ENCODE data around the gene MEP1A. TPM values are rescaled to one million over a fixed set of nuclear protein-coding genes. Genes with fewer than 3 reads are reported as not detected.
A peak's percentile ranks its signal among the peaks of the same experiment; 100 is the strongest.

MEP1A gene
- total and polyA plus RNA-seq, 2 of the 13 experiments (the other 11 are each of a cell fraction or from before 2014, with no cell fraction given) = 0.24 to 0.83 TPM

DNA sequence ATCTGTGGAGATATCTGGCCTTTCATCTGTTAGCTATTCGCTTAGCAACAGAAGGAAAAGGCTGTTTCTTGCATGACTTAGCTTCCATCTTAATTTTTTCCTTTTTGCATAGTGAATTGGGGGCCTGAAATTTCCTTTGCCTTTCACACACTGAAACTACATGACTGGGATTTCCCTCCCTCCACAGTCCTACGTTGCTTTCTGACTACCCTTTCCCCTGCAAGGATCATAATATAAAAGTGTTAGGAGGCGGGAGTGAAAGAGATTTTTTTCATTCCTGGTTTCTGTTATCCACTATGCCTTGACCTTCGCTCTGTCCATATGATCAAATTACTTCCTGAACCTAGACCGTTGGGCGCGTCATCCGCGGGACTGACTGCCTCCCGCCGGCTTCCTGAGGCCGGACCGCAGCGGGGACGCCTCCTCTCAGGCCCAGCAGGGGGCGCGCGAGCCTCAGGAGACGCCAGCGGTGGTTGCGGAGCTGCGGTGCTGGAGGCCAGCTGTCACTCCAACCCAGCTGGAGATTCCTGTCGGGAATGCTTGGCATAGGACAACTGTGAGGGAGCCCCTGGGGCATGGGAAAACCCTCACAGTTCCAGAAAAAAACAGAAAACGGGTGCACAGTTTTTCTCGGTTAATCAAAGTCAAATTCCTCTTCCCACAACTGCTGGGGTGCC lies 55.6 kb downstream of the MEP1A start (continued):
- no peak for TF ChIP-seq JUNB (CRISPR knock-in tag; IDR thresholded peaks at IDR 0.05; ENCODE audit: borderline replicate concordance)
- no peak for TF ChIP-seq SSRP1 (CRISPR knock-in tag; IDR thresholded peaks at IDR 0.05)
- TF ChIP-seq, protein P1, sequence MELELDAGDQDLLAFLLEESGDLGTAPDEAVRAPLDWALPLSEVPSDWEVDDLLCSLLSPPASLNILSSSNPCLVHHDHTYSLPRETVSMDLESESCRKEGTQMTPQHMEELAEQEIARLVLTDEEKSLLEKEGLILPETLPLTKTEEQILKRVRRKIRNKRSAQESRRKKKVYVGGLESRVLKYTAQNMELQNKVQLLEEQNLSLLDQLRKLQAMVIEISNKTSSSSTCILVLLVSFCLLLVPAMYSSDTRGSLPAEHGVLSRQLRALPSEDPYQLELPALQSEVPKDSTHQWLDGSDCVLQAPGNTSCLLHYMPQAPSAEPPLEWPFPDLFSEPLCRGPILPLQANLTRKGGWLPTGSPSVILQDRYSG (CRISPR knock-in tag; IDR thresholded peaks at IDR 0.05) = no peak
- no peak for TF ChIP-seq MED8 (CRISPR knock-in tag; IDR thresholded peaks at IDR 0.05; ENCODE audit: insufficient replicate concordance)
- no peak for TF ChIP-seq CENPT (CRISPR knock-in tag; IDR thresholded peaks at IDR 0.05; ENCODE audit: low read depth)
- 0 out of 2 replicates have a peak, but pooled peaks have one; percentile 9 for TF ChIP-seq ZNF850 (CRISPR knock-in tag; conservative IDR thresholded peaks at IDR 0.05)
- TF ChIP-seq ISX (CRISPR knock-in tag; conservative IDR thresholded peaks at IDR 0.05) = no peak
- no peak for TF ChIP-seq CAMTA2 (CRISPR knock-in tag; IDR thresholded peaks at IDR 0.05; ENCODE audit: borderline replicate concordance)
- TF ChIP-seq, protein P2, sequence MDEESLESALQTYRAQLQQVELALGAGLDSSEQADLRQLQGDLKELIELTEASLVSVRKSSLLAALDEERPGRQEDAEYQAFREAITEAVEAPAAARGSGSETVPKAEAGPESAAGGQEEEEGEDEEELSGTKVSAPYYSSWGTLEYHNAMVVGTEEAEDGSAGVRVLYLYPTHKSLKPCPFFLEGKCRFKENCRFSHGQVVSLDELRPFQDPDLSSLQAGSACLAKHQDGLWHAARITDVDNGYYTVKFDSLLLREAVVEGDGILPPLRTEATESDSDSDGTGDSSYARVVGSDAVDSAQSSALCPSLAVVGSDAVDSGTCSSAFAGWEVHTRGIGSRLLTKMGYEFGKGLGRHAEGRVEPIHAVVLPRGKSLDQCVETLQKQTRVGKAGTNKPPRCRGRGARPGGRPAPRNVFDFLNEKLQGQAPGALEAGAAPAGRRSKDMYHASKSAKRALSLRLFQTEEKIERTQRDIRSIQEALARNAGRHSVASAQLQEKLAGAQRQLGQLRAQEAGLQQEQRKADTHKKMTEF (CRISPR knock-in tag; IDR thresholded peaks at IDR 0.05) = peak; percentile 88
- TF ChIP-seq ATF1 (CRISPR knock-in tag; IDR thresholded peaks at IDR 0.05) = no peak
- TF ChIP-seq DMAP1 (CRISPR knock-in tag; IDR thresholded peaks at IDR 0.05) = no peak
- TF ChIP-seq, protein P3, sequence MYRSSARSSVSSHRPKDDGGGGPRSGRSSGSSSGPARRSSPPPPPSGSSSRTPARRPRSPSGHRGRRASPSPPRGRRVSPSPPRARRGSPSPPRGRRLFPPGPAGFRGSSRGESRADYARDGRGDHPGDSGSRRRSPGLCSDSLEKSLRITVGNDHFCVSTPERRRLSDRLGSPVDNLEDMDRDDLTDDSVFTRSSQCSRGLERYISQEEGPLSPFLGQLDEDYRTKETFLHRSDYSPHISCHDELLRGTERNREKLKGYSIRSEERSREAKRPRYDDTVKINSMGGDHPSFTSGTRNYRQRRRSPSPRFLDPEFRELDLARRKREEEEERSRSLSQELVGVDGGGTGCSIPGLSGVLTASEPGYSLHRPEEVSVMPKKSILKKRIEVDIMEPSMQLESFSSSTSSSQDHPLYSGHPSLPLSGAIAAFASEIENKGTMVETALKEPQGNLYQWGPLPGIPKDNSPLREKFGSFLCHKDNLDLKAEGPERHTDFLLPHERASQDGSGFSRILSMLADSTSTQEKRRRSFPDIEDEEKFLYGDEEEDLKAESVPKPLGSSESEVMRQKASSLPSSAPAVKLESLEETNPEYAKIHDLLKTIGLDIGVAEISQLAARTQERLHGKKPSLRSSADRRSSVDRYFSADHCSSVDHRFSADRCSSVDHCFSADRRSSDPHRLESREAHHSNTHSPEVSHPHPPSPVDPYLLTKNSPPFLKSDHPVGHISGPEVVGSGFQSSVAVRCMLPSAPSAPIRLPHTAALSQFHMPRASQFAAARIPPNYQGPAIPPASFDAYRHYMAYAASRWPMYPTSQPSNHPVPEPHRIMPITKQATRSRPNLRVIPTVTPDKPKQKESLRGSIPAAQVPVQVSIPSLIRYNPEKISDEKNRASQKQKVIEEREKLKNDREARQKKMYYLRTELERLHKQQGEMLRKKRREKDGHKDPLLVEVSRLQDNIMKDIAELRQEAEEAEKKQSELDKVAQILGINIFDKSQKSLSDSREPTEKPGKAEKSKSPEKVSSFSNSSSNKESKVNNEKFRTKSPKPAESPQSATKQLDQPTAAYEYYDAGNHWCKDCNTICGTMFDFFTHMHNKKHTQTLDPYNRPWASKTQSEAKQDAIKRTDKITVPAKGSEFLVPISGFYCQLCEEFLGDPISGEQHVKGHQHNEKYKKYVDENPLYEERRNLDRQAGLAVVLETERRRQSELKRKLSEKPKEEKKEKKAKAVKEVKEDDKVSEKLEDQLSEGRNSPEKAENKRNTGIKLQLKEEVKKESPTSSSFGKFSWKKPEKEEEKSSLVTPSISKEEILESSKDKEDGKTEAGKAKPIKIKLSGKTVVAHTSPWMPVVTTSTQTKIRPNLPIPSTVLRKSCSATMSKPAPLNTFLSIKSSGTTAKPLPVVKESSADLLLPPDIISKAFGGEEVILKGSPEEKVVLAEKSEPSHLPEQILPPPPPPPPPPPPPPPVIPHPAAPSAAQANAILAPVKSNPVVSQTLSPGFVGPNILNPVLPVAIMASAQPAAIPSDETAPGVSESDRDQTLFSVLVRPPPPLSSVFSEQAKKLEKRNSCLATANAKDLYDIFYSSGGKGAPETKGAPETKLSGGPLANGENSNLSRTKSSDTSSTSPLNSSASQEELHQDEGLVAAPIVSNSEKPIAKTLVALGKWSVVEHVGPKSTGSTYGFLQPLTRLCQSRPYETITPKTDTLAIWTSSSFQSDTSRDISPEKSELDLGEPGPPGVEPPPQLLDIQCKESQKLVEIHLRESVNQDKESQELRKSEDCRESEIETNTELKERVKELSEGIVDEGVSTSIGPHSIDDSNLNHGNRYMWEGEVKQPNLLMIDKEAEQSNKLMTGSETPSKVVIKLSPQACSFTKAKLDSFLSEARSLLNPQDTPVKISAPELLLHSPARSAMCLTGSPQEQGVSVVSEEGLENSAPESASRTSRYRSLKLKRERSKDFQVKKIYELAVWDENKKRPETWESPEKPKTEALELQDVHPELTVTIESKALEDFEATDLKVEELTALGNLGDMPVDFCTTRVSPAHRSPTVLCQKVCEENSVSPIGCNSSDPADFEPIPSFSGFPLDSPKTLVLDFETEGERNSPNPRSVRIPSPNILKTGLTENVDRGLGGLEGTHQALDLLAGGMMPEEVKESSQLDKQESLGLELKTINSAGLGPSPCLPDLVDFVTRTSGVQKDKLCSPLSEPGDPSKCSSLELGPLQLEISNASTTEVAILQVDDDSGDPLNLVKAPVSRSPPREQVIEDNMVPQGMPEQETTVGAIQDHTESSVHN (CRISPR knock-in tag; IDR thresholded peaks at IDR 0.05) = no peak
- TF ChIP-seq ZNF772 (CRISPR knock-in tag; IDR thresholded peaks at IDR 0.05) = 0 out of 2 replicates have a peak, but pooled peaks have one; percentile 46
- TF ChIP-seq, protein P4, sequence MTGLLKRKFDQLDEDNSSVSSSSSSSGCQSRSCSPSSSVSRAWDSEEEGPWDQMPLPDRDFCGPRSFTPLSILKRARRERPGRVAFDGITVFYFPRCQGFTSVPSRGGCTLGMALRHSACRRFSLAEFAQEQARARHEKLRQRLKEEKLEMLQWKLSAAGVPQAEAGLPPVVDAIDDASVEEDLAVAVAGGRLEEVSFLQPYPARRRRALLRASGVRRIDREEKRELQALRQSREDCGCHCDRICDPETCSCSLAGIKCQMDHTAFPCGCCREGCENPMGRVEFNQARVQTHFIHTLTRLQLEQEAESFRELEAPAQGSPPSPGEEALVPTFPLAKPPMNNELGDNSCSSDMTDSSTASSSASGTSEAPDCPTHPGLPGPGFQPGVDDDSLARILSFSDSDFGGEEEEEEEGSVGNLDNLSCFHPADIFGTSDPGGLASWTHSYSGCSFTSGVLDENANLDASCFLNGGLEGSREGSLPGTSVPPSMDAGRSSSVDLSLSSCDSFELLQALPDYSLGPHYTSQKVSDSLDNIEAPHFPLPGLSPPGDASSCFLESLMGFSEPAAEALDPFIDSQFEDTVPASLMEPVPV (CRISPR knock-in tag; IDR thresholded peaks at IDR 0.05) = no peak

Measured in HepG2 (cell line).